ENCODE results near the gene TMEM35B. TPM values are rescaled to one million over a fixed set of nuclear protein-coding genes. Genes with fewer than 3 reads are reported as not detected.

The TMEM35B gene
- total RNA-seq, 1 donor from 2014 or later = 38.1 TPM

- no peaks in the 10 kb centered on the region for H3K27me3 ChIP-seq (ENCODE audit: control insufficient read depth, insufficient read depth, low read length)
- H3K4me3 ChIP-seq (ENCODE audit: low read depth, low read length) = no peak overlapping the region
- no peak for DNase-seq (ENCODE audit: low read depth)
- H3K36me3 ChIP-seq (ENCODE audit: control insufficient read depth, insufficient read depth, low read length) = peaks cover 1% of the 10 kb centered on the region
- no peak for TF ChIP-seq CTCF (IDR thresholded peaks at IDR 0.05; ENCODE audit: insufficient read depth, low read length, poor library complexity, severe bottlenecking)
Measured at GRCh38 chr1:35029761-35030160, 44.6 kb upstream of the TMEM35B start.

GRCh38 chr1:35016406-35016805, 31.3 kb upstream of the TMEM35B start:
- H3K36me3 ChIP-seq (ENCODE audit: control insufficient read depth, insufficient read depth, low read length) = no peaks in the 10 kb centered on the region
- H3K27me3 ChIP-seq (ENCODE audit: control insufficient read depth, insufficient read depth, low read length) = no peaks in the 10 kb centered on the region
- no peak for TF ChIP-seq CTCF (IDR thresholded peaks at IDR 0.05; ENCODE audit: insufficient read depth, low read length, poor library complexity, severe bottlenecking)
- no peak overlapping the region for H3K4me3 ChIP-seq (ENCODE audit: low read depth, low read length)
- no peak for DNase-seq (ENCODE audit: low read depth)

- TF ChIP-seq CTCF (IDR thresholded peaks at IDR 0.05; ENCODE audit: insufficient read depth, low read length, poor library complexity, severe bottlenecking) = no peak
- Histone ChIP-seq H3K27me3 (ENCODE audit: control insufficient read depth, insufficient read depth, low read length) (no peaks in the 10 kb centered on the region), H3K4me3 (ENCODE audit: low read depth, low read length) (no peak overlapping the region), H3K36me3 (ENCODE audit: control insufficient read depth, insufficient read depth, low read length) (no peaks in the 10 kb centered on the region)
- DNase-seq (ENCODE audit: low read depth) = no peak
Measured at GRCh38 chr1:35014486-35014885, 29.3 kb upstream of the TMEM35B start.

GRCh38 chr1:35005711-35006110, 20.6 kb upstream of the TMEM35B start:
- Histone ChIP-seq H3K27me3 (ENCODE audit: control insufficient read depth, insufficient read depth, low read length) (no peaks in the 10 kb centered on the region), H3K4me3 (ENCODE audit: low read depth, low read length) (no peak overlapping the region), H3K36me3 (ENCODE audit: control insufficient read depth, insufficient read depth, low read length) (no peaks in the 10 kb centered on the region)
- DNase-seq (ENCODE audit: low read depth) = no peak
- TF ChIP-seq CTCF (IDR thresholded peaks at IDR 0.05; ENCODE audit: insufficient read depth, low read length, poor library complexity, severe bottlenecking) = no peak

GRCh38 chr1:35001743-35002142, 16.6 kb upstream of the TMEM35B start:
- no peak for DNase-seq (ENCODE audit: low read depth)
- no peak for TF ChIP-seq CTCF (IDR thresholded peaks at IDR 0.05; ENCODE audit: insufficient read depth, low read length, poor library complexity, severe bottlenecking)
- Histone ChIP-seq H3K36me3 (ENCODE audit: control insufficient read depth, insufficient read depth, low read length) (no peaks in the 10 kb centered on the region), H3K27me3 (ENCODE audit: control insufficient read depth, insufficient read depth, low read length) (no peaks in the 10 kb centered on the region), H3K4me3 (ENCODE audit: low read depth, low read length) (no peak overlapping the region)

GRCh38 chr1:34994878-34995277, 9.7 kb upstream of the TMEM35B start:
- DNase-seq (ENCODE audit: low read depth) = no peak
- Histone ChIP-seq H3K36me3 (ENCODE audit: control insufficient read depth, insufficient read depth, low read length) (no peaks in the 10 kb centered on the region), H3K4me3 (ENCODE audit: low read depth, low read length) (no peak overlapping the region), H3K27me3 (ENCODE audit: control insufficient read depth, insufficient read depth, low read length) (no peaks in the 10 kb centered on the region)
- no peak for TF ChIP-seq CTCF (IDR thresholded peaks at IDR 0.05; ENCODE audit: insufficient read depth, low read length, poor library complexity, severe bottlenecking)

All from kidney epithelial cell (primary cell).